Fibroblast of lung (primary cell): ENCODE measurements around the gene STX1B. TPM values are rescaled to one million over a fixed set of nuclear protein-coding genes. Genes with fewer than 3 reads are reported as not detected.

Experiments used
- DNase-seq, 2 donors: peaks; one replicate each; pipeline versions ENCODE4 v3.0.0 to v3.0.0-alpha.2; 2010; ENCODE audit warnings: low read depth in 2 of 2
- H2AFZ ChIP-seq: 2 replicates; pipeline ENCODE4 v1.5.1; 2012; ENCODE audit warnings: low read length, control low read depth, inconsistent platforms
- H3K27ac ChIP-seq: 2 replicates; pipeline ENCODE4 v1.5.1; 2011; ENCODE audit warnings: low read length, control low read depth; ENCODE audit not compliant: insufficient read depth
- H3K27me3 ChIP-seq: 2 replicates; pipeline ENCODE4 v1.5.1; 2011; ENCODE audit warnings: mild to moderate bottlenecking, low read length; ENCODE audit not compliant: control insufficient read depth, insufficient read depth
- H3K36me3 ChIP-seq: 2 replicates; pipeline ENCODE4 v1.5.1; 2011; ENCODE audit warnings: low read length; ENCODE audit not compliant: control insufficient read depth, insufficient read depth
- H3K4me1 ChIP-seq: 2 replicates; pipeline ENCODE4 v1.5.1; 2011; ENCODE audit warnings: low read length; ENCODE audit not compliant: control insufficient read depth, insufficient read depth; ENCODE audit errors: extremely low read depth
- H3K4me2 ChIP-seq: 2 replicates; pipeline ENCODE4 v1.5.1; 2011; ENCODE audit warnings: low read length, control low read depth; ENCODE audit not compliant: insufficient read depth; ENCODE audit errors: extremely low read depth
- H3K4me3 ChIP-seq, 4 experiments: fragments of 200-600 bp in 1 of 4; sonication (generic) in 1 of 4; replicated peaks in 1 of 4; 2 replicates each; pipeline ENCODE4 v1.5.1; 2011 to 2016; ENCODE audit warnings: low read length in 4 of 4, low read depth in 3 of 4, mild to moderate bottlenecking in 3 of 4, control low read depth in 2 of 4, inconsistent platforms in 1 of 4, mixed read lengths in 1 of 4; ENCODE audit not compliant: insufficient read depth in 1 of 4; ENCODE audit errors: control extremely low read depth in 1 of 4
- H3K79me2 ChIP-seq: 2 replicates; pipeline ENCODE4 v1.5.1; 2012; ENCODE audit warnings: mild to moderate bottlenecking, low read length, inconsistent platforms; ENCODE audit not compliant: control insufficient read depth, insufficient read depth
- H3K9ac ChIP-seq: 2 replicates; pipeline ENCODE4 v1.5.1; 2011; ENCODE audit warnings: mild to moderate bottlenecking, low read length, control low read depth; ENCODE audit not compliant: insufficient read depth
- H3K9me3 ChIP-seq: 2 replicates; pipeline ENCODE4 v1.5.1; 2012; ENCODE audit warnings: low read depth, low read length; ENCODE audit not compliant: control insufficient read depth, insufficient read depth
- H4K20me1 ChIP-seq: 2 replicates; pipeline ENCODE4 v1.5.1; 2011; ENCODE audit warnings: low read length; ENCODE audit not compliant: control insufficient read depth, insufficient read depth; ENCODE audit errors: extremely low read depth
- CTCF ChIP-seq, 2 donors: IDR thresholded peaks in 1 of 2; conservative IDR thresholded peaks in 1 of 2; 1 replicate in 1 of 2; 2 replicates in 1 of 2; pipeline ENCODE4 v1.5.1; 2011 to 2012; ENCODE audit warnings: low read length in 2 of 2, control low read depth in 1 of 2, inconsistent platforms in 1 of 2, low read depth in 1 of 2, mild to moderate bottlenecking in 1 of 2
- EZH2 ChIP-seq: IDR thresholded peaks from 2 replicates; pipeline ENCODE4 v1.5.1; 2012; ENCODE audit warnings: low read length, control low read depth, mild to moderate bottlenecking; ENCODE audit errors: missing control alignments
- polyA plus RNA-seq, 2 donors: library from polyadenylated mRNA; depleted of rRNA in 1 of 2; stranded (reverse) in 1 of 2; unstranded in 1 of 2; fragments of >200 nt; gene quantifications; 2 replicates each; pipeline ENCODE4 v1.2.1, GENCODE V29; 2011 to 2012; ENCODE audit warnings: missing spikeins in 1 of 2
- total RNA-seq: library from RNA; depleted of rRNA; stranded (reverse); fragments of >200 nt; gene quantifications from 2 replicates; pipeline ENCODE4 v1.2.1, GENCODE V29; 2014

STX1B gene
- total and polyA plus RNA-seq, 2 donors (not counting 1 experiment from before 2014, with no cell fraction given) = 1.3 to 2.1 TPM

GRCh38 chr16:30996324-30996984 lies 14.0 kb downstream of the STX1B start:
- peak overlapping the region; percentile 96 for H3K4me2 ChIP-seq
- peak overlapping the region; percentile 85 for H2AFZ ChIP-seq
- peaks cover 21% of the 10 kb centered on the region for H3K4me1 ChIP-seq
- H3K9ac ChIP-seq = peak overlapping the region; percentile 75
- no peaks in the 10 kb centered on the region for H3K27me3 ChIP-seq
- H3K27ac ChIP-seq = peak overlapping the region; percentile 86
- H4K20me1 ChIP-seq = no peaks in the 10 kb centered on the region
- no peak for DNase-seq
- H3K4me3 ChIP-seq = peak overlapping the region; percentile 55 to 71 (median 64)
- peaks cover 4% of the 10 kb centered on the region for H3K36me3 ChIP-seq
- no peak for TF ChIP-seq CTCF (conservative IDR thresholded peaks at IDR 0.05 in 1 of 2, IDR thresholded peaks at IDR 0.05 in 1 of 2; ENCODE audit: low read depth in 1 of 2, low read length in 2 of 2)
- TF ChIP-seq EZH2 = no peak
- no peaks in the 10 kb centered on the region for H3K79me2 ChIP-seq
- no peaks in the 10 kb centered on the region for H3K9me3 ChIP-seq

- no peaks in the 10 kb centered on the region for H3K79me2 ChIP-seq
- peaks cover 4% of the 10 kb centered on the region for H3K36me3 ChIP-seq
- no peaks in the 10 kb centered on the region for H3K9me3 ChIP-seq
- peak overlapping the region in 1 of 4 experiments; percentile 67 for H3K4me3 ChIP-seq
- no peaks in the 10 kb centered on the region for H3K27me3 ChIP-seq
- no peak overlapping the region for H2AFZ ChIP-seq
- TF ChIP-seq CTCF (conservative IDR thresholded peaks at IDR 0.05 in 1 of 2, IDR thresholded peaks at IDR 0.05 in 1 of 2; ENCODE audit: low read depth in 1 of 2, low read length in 2 of 2) (no peak), EZH2 (no peak)
- H3K4me2 ChIP-seq = peak overlapping the region; percentile 96
- no peak for DNase-seq
- no peaks in the 10 kb centered on the region for H4K20me1 ChIP-seq
- H3K27ac ChIP-seq = peak overlapping the region; percentile 86
- no peak overlapping the region for H3K9ac ChIP-seq
- H3K4me1 ChIP-seq = peaks cover 21% of the 10 kb centered on the region
Observed at GRCh38 chr16:30995927-30996323, 14.5 kb downstream of the STX1B start.

GRCh38 chr16:30992931-30993816 lies 17.3 kb downstream of the STX1B start:
- Histone ChIP-seq H2AFZ (no peak overlapping the region), H3K4me3 (no peak overlapping the region), H3K79me2 (no peaks in the 10 kb centered on the region), H4K20me1 (no peaks in the 10 kb centered on the region), H3K4me2 (no peak overlapping the region), H3K4me1 (peaks cover 11% of the 10 kb centered on the region), H3K9me3 (no peaks in the 10 kb centered on the region), H3K9ac (no peak overlapping the region), H3K27ac (no peak overlapping the region), H3K36me3 (peaks cover 4% of the 10 kb centered on the region), H3K27me3 (no peaks in the 10 kb centered on the region)
- TF ChIP-seq EZH2 (no peak), CTCF (conservative IDR thresholded peaks at IDR 0.05 in 1 of 2, IDR thresholded peaks at IDR 0.05 in 1 of 2; ENCODE audit: low read depth in 1 of 2, low read length in 2 of 2) (no peak)
- DNase-seq = no peak
